Psoas muscle (tissue), 8 donors: ENCODE data around the gene PTPN23. TPM values are rescaled to one million over a fixed set of nuclear protein-coding genes. Genes with fewer than 3 reads are reported as not detected.

ENCODE experiments used
- ATAC-seq, 4 donors: fragments of 200-7000 bp; cut with Tn5 transposase; one replicate each; pipeline ENCODE4 v1.9.1; 2020; ENCODE audit warnings: moderate library complexity in 3 of 4, mild to moderate bottlenecking in 2 of 4
- DNase-seq, 2 donors: peaks; one replicate each; pipeline ENCODE4 v3.0.0-alpha.2; 2020
- H3K27ac ChIP-seq: fragments of 200-600 bp; one replicate; pipeline ENCODE4 v1.8.0; 2022
- H3K27me3 ChIP-seq, 3 donors: fragments of 200-600 bp in 1 of 3; one replicate each; pipeline versions ENCODE4 v1.6.1 to v1.8.0; 2013 to 2022; ENCODE audit warnings: low read length in 2 of 3, mild to moderate bottlenecking in 2 of 3, moderate library complexity in 1 of 3; ENCODE audit not compliant: insufficient read depth in 3 of 3
- H3K36me3 ChIP-seq, 2 donors: fragments of 200-600 bp in 1 of 2; one replicate each; pipeline versions ENCODE4 v1.6.1 to v1.8.0; 2013 to 2022; ENCODE audit warnings: low read depth in 1 of 2, mild to moderate bottlenecking in 1 of 2, moderate library complexity in 1 of 2; ENCODE audit not compliant: insufficient read depth in 1 of 2
- H3K4me1 ChIP-seq: fragments of 200-600 bp; one replicate; pipeline ENCODE4 v1.8.0; 2022
- H3K4me3 ChIP-seq: fragments of 200-600 bp; one replicate; pipeline ENCODE4 v1.8.0; 2022; ENCODE audit warnings: mild to moderate bottlenecking
- H3K9me3 ChIP-seq: fragments of 200-600 bp; one replicate; pipeline ENCODE4 v1.8.0; 2022
- WGBS, 3 donors: extraction: QIAGEN DNeasy Blood & Tissue Kit; methylation state at CpG; one replicate each; pipeline versions ENCODE4 v1.1.6 to v1.1.7; 2013; 5-methylcytosine and 5-hydroxymethylcytosine counted together
- intact Hi-C, 2 donors: fragments of 100-400 bp; cut with DNase I; formaldehyde crosslinking; loops; one replicate each; pipeline versions ENCODE4 v1.11.0 to v1.14.2; 2022
- polyA plus RNA-seq, 3 donors: library from polyadenylated mRNA; stranded (reverse); fragments of 200-250 nt; gene quantifications; one replicate each; pipeline ENCODE4 v1.2.3, GENCODE V29; 2013
- total RNA-seq, 4 donors: library from RNA; stranded (reverse); fragmentation: NEBNext Ultra II Directional in 2 of 4; extraction: Animal tissue kit (Norgen Biotek cat#: 25700) in 2 of 4; gene quantifications; one replicate each; pipeline versions ENCODE4 v1.2.1 to v1.2.4, GENCODE V29; 2021 to 2023
- TF ChIP-seq, protein P1 (sequence below): fragments of 200-600 bp; IDR thresholded peaks from one replicate; pipeline ENCODE4 v1.8.0; 2022; ENCODE audit warnings: antibody characterized with exemption
- donor health status: healthy with polysubstance abuse.
- donor health status: DM: no; HTN: no; CAD: no; lungs with moderate emphysema.
- donor health status: Bipolar disorder and iron deficiency.
- donor health status: healthy.
- donor health status: DM: yes; HTN: yes; CAD: no.
- donor health status: DM: no; HTN: no; CAD: no.
- donor health status: DM: no; HTN: no; CAD: no.
- donor health status: DM: yes; HTN: yes; CAD: no.

Gene PTPN23
- total and polyA plus RNA-seq, 7 donors: 14.3 to 47.5 (median 30.9) TPM

DNA sequence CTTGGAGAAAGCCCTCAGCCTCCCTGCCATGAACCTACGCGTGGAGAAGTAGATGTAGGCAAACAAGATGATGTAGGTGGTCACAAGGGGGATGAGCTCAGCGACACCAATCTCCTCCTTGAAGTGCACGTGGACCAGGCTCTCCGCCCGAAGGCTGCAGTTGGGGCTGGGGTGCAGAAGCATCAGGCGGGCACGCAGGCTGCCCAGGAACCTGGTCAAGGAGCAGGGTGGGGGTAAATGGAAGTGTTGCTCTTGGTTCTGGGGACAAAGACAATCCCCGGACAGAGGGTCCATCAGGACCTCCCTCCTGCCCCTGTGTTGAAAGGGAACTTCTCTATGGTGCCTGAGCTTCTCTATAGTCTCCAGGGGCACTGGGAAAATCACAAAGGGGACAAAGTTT is 45.1 kb downstream of the PTPN23 start:
- TF ChIP-seq, protein P1, sequence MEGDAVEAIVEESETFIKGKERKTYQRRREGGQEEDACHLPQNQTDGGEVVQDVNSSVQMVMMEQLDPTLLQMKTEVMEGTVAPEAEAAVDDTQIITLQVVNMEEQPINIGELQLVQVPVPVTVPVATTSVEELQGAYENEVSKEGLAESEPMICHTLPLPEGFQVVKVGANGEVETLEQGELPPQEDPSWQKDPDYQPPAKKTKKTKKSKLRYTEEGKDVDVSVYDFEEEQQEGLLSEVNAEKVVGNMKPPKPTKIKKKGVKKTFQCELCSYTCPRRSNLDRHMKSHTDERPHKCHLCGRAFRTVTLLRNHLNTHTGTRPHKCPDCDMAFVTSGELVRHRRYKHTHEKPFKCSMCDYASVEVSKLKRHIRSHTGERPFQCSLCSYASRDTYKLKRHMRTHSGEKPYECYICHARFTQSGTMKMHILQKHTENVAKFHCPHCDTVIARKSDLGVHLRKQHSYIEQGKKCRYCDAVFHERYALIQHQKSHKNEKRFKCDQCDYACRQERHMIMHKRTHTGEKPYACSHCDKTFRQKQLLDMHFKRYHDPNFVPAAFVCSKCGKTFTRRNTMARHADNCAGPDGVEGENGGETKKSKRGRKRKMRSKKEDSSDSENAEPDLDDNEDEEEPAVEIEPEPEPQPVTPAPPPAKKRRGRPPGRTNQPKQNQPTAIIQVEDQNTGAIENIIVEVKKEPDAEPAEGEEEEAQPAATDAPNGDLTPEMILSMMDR: no peak
- no peak overlapping the region for H3K4me3 ChIP-seq
- H3K4me1 ChIP-seq: peaks cover 13% of the 10 kb centered on the region
- intact Hi-C loops: no loop called here
- 92 to 94% (median 93%) methylated on average over 8 to 9 of the region's 9 CpGs for WGBS, 3 donors
- H3K27me3 ChIP-seq: no peaks in the 10 kb centered on the region
- H3K27ac ChIP-seq: no peak overlapping the region
- DNase-seq: peak in 1 of 2 donors; percentile 34
- no peak for ATAC-seq
- H3K36me3 ChIP-seq: peaks cover 4 to 81% of the 10 kb centered on the region in 2 donors
- no peaks in the 10 kb centered on the region for H3K9me3 ChIP-seq

GRCh38 chr3:47427866-47428265 is 47.0 kb downstream of the PTPN23 start:
- 86 to 93% (median 86%) methylated on average over 6 of the region's 6 CpGs for WGBS, 3 donors

GRCh38 chr3:47428662-47429061 is 47.8 kb downstream of the PTPN23 start:
- DNase-seq: no peak
- ATAC-seq: no peak
- Histone ChIP-seq H3K4me3 (no peak overlapping the region), H3K27me3 (no peaks in the 10 kb centered on the region), H3K27ac (no peak overlapping the region), H3K36me3 (peaks cover 9 to 92% of the 10 kb centered on the region in 2 donors), H3K4me1 (no peaks in the 10 kb centered on the region), H3K9me3 (no peaks in the 10 kb centered on the region)
- 94 to 95% (median 94%) methylated on average over 6 of the region's 6 CpGs for WGBS, 3 donors
- intact Hi-C loops: no loop called here
- TF ChIP-seq, protein P1: no peak

More at GRCh38 chr3:47427866-47428265, 47.0 kb downstream of the PTPN23 start:
- Histone ChIP-seq H3K4me1 (no peaks in the 10 kb centered on the region), H3K4me3 (no peak overlapping the region), H3K36me3 (peaks cover 9 to 90% of the 10 kb centered on the region in 2 donors), H3K27ac (no peak overlapping the region), H3K9me3 (no peaks in the 10 kb centered on the region), H3K27me3 (no peaks in the 10 kb centered on the region)
- ATAC-seq (no peak), DNase-seq (peak in 1 of 2 donors; percentile 9)
- TF ChIP-seq, protein P1: no peak
- intact Hi-C loops: no loop called here

DNA sequence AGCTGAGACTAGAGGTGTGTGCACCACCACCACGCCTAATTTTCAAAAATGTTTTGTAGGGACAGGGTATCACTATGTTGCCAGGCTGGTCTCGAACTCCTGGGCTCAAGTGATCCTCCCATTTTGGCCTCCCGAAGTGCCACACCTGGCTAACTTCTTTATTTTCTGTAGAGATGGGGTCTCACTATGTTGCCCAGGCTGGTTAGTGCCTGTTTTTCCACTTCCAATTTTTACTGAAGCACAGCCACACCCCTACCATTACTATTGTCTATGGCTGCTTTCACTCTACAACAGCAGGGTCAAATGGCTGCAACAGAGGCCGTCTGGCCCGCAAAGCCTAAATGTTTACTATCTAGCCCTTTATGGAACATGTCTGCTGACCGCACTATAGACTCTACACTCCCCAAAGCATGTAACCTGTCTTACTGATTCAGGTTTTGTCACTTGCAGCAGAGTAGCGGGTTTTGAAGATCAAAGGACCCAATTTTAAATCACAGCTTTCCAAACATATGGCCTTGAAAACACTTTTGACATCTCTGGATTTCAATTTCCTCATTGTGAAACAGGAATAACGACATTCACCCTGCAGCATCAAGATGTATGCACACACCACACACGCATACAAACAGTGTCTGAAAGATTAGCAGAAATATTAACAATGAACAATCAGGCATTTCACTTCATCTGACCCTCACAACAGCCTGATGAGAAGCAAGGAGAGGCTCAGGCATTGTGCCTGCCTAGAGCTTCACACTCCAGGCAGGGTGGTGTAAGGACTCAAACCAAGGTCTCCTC is 48.9 kb downstream of the PTPN23 start:
- DNase-seq (peak in 1 of 2 donors; percentile 1), ATAC-seq (no peak)
- H3K9me3 ChIP-seq: no peaks in the 10 kb centered on the region
- intact Hi-C loops: no loop called here
- H3K36me3 ChIP-seq: peaks cover 9 to 92% of the 10 kb centered on the region in 2 donors
- H3K4me1 ChIP-seq: no peaks in the 10 kb centered on the region
- H3K27ac ChIP-seq: no peak overlapping the region
- no peak overlapping the region for H3K4me3 ChIP-seq
- TF ChIP-seq, protein P1: no peak
- H3K27me3 ChIP-seq: no peaks in the 10 kb centered on the region
- WGBS, 3 donors: 93 to 96% (median 94%) methylated on average over 9 of the region's 9 CpGs
